GM23338 (cell line): ENCODE results near the gene PCSK1. TPM values are rescaled to one million over a fixed set of nuclear protein-coding genes. Genes with fewer than 3 reads are reported as not detected.

Experiments
- ATAC-seq: fragments of 200-7000 bp; cut with Tn5 transposase; 3 replicates; pipeline ENCODE4 v1.9.1; 2020
- DNase-seq: peaks from one replicate; pipeline ENCODE4 v3.0.0-alpha.2; 2015; ENCODE audit warnings: low spot score
- H2AFZ ChIP-seq: fragments of 200-600 bp; sonication (generic); 2 replicates; pipeline ENCODE4 v1.8.0; 2016; ENCODE audit warnings: antibody characterized with exemption, mild to moderate bottlenecking, moderate library complexity
- H3F3A ChIP-seq: fragments of 200-600 bp; sonication (generic); replicated peaks from 2 replicates; pipeline ENCODE4 v1.8.0; 2017; ENCODE audit warnings: antibody characterized with exemption, mixed run types, low read depth
- H3K27ac ChIP-seq: fragments of 200-600 bp; sonication (generic); 2 replicates; pipeline ENCODE4 v1.6.1; 2016; ENCODE audit warnings: low read depth
- H3K27me3 ChIP-seq: fragments of 200-600 bp; sonication (generic); 2 replicates; pipeline ENCODE4 v1.8.0; 2016; ENCODE audit warnings: mild to moderate bottlenecking, mixed run types, moderate library complexity; ENCODE audit not compliant: insufficient read depth
- H3K36me3 ChIP-seq: fragments of 200-600 bp; sonication (generic); 2 replicates; pipeline ENCODE4 v1.8.0; 2016; ENCODE audit warnings: mild to moderate bottlenecking; ENCODE audit not compliant: insufficient read depth
- H3K4me1 ChIP-seq: fragments of 200-600 bp; sonication (generic); 2 replicates; pipeline ENCODE4 v1.8.0; 2016; ENCODE audit warnings: mild to moderate bottlenecking, moderate library complexity; ENCODE audit not compliant: insufficient read depth
- H3K4me2 ChIP-seq: fragments of 200-600 bp; sonication (generic); 2 replicates; pipeline ENCODE4 v1.7.1; 2017; ENCODE audit warnings: mixed run types
- H3K4me3 ChIP-seq: fragments of 200-600 bp; sonication (generic); 2 replicates; pipeline ENCODE4 v1.6.1; 2016; ENCODE audit warnings: mixed run types
- H3K79me2 ChIP-seq: fragments of 200-600 bp; sonication (generic); replicated peaks from 2 replicates; pipeline ENCODE4 v1.8.0; 2017; ENCODE audit warnings: mild to moderate bottlenecking; ENCODE audit not compliant: insufficient read depth
- H3K9me2 ChIP-seq: fragments of 200-600 bp; sonication (generic); 2 replicates; pipeline ENCODE4 v1.8.0; 2017; ENCODE audit not compliant: insufficient read depth
- H4K20me1 ChIP-seq: fragments of 200-600 bp; sonication (generic); replicated peaks from 2 replicates; pipeline ENCODE4 v1.8.0; 2017; ENCODE audit warnings: mild to moderate bottlenecking; ENCODE audit not compliant: insufficient read depth
- H3K27ac Mint-ChIP-seq: 2 replicates; pipeline ENCODE4 v1.8.0; 2020; ENCODE audit warnings: inconsistent platforms, mild to moderate bottlenecking, moderate library complexity, mixed read lengths
- H3K27me3 Mint-ChIP-seq: 3 replicates; pipeline ENCODE4 v1.8.0; 2022; ENCODE audit warnings: low read depth, mild to moderate bottlenecking, moderate library complexity, mixed read lengths, inconsistent platforms; ENCODE audit not compliant: insufficient read depth, poor library complexity
- H3K36me3 Mint-ChIP-seq: 3 replicates; pipeline ENCODE4 v1.8.0; 2021; ENCODE audit warnings: low read depth, mild to moderate bottlenecking, inconsistent platforms, moderate library complexity, mixed read lengths
- H3K4me1 Mint-ChIP-seq: 3 replicates; pipeline ENCODE4 v1.8.0; 2020; ENCODE audit warnings: mild to moderate bottlenecking, inconsistent platforms, mixed read lengths
- H3K4me3 Mint-ChIP-seq: 3 replicates; pipeline ENCODE4 v1.8.0; 2021; ENCODE audit warnings: moderate library complexity, mild to moderate bottlenecking, inconsistent platforms, mixed read lengths
- H3K9me3 Mint-ChIP-seq: 3 replicates; pipeline ENCODE4 v1.8.0; 2020; ENCODE audit warnings: moderate library complexity, mild to moderate bottlenecking, inconsistent platforms, mixed read lengths
- ETS1 ChIP-seq: IDR thresholded peaks from 2 replicates; pipeline ENCODE4 v1.6.1; 2016; ENCODE audit warnings: antibody characterized with exemption
- JUNB ChIP-seq: IDR thresholded peaks from one replicate; pipeline ENCODE4 v1.6.1; 2016; ENCODE audit warnings: antibody characterized with exemption; ENCODE audit not compliant: unreplicated experiment
- NANOG ChIP-seq: IDR thresholded peaks from 2 replicates; pipeline ENCODE4 v1.6.1; 2016; ENCODE audit warnings: antibody characterized with exemption, borderline replicate concordance
- POLR2AphosphoS5 ChIP-seq: IDR thresholded peaks from 2 replicates; pipeline ENCODE4 v1.6.1; 2016; ENCODE audit warnings: antibody characterized with exemption, low read depth
- STAT1 ChIP-seq: IDR thresholded peaks from one replicate; pipeline ENCODE4 v1.6.1; 2016; ENCODE audit warnings: antibody characterized with exemption; ENCODE audit not compliant: unreplicated experiment
- ZNF331 ChIP-seq: fragments of 250-450 bp; sonication (Bioruptor Pico); IDR thresholded peaks from 2 replicates; pipeline ENCODE4 v1.5.0; 2020; ENCODE audit warnings: low read depth, mild to moderate bottlenecking, moderate library complexity
- ZNF462 ChIP-seq: fragments of 250-450 bp; sonication (Bioruptor Pico); IDR thresholded peaks from 2 replicates; pipeline ENCODE4 v1.5.0; 2020; ENCODE audit warnings: mild to moderate bottlenecking, moderate library complexity
- polyA plus RNA-seq: library from polyadenylated mRNA; unstranded; fragments of >200 nt; fragmentation: Nextera tagmentation; extraction: Ambion mirVana; gene quantifications from 2 replicates; pipeline ENCODE4 v1.2.1, GENCODE V29; 2016
- total RNA-seq: library from RNA; depleted of rRNA; stranded (reverse); fragments of >200 nt; shearing (Covaris generic); gene quantifications from 2 replicates; pipeline ENCODE4 v1.2.3, GENCODE V29; 2014
- TF ChIP-seq, protein P1 (sequence below): IDR thresholded peaks from one replicate; pipeline ENCODE4 v1.6.1; 2018; ENCODE audit warnings: antibody characterized with exemption; ENCODE audit not compliant: unreplicated experiment

PCSK1 gene
- total and polyA plus RNA-seq, 2 experiments from 2014 or later: 2.3 to 2.7 TPM

GRCh38 chr5:96388176-96388575, 44.9 kb downstream of the PCSK1 start (continued):
- TF ChIP-seq, protein P1, sequence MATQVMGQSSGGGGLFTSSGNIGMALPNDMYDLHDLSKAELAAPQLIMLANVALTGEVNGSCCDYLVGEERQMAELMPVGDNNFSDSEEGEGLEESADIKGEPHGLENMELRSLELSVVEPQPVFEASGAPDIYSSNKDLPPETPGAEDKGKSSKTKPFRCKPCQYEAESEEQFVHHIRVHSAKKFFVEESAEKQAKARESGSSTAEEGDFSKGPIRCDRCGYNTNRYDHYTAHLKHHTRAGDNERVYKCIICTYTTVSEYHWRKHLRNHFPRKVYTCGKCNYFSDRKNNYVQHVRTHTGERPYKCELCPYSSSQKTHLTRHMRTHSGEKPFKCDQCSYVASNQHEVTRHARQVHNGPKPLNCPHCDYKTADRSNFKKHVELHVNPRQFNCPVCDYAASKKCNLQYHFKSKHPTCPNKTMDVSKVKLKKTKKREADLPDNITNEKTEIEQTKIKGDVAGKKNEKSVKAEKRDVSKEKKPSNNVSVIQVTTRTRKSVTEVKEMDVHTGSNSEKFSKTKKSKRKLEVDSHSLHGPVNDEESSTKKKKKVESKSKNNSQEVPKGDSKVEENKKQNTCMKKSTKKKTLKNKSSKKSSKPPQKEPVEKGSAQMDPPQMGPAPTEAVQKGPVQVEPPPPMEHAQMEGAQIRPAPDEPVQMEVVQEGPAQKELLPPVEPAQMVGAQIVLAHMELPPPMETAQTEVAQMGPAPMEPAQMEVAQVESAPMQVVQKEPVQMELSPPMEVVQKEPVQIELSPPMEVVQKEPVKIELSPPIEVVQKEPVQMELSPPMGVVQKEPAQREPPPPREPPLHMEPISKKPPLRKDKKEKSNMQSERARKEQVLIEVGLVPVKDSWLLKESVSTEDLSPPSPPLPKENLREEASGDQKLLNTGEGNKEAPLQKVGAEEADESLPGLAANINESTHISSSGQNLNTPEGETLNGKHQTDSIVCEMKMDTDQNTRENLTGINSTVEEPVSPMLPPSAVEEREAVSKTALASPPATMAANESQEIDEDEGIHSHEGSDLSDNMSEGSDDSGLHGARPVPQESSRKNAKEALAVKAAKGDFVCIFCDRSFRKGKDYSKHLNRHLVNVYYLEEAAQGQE: no peak
- TF ChIP-seq NANOG (no peak), ZNF331 (CRISPR knock-in tag) (no peak), POLR2AphosphoS5 (no peak), STAT1 (no peak), ETS1 (no peak)

GRCh38 chr5:96387616-96388015, 45.4 kb downstream of the PCSK1 start:
- no peak overlapping the region for H3K4me3 Mint-ChIP-seq
- no peaks in the 10 kb centered on the region for H3K36me3 Mint-ChIP-seq
- H3K27me3 Mint-ChIP-seq: no peaks in the 10 kb centered on the region
- no peaks in the 10 kb centered on the region for H4K20me1 ChIP-seq
- ATAC-seq: no peak
- H3K36me3 ChIP-seq: no peaks in the 10 kb centered on the region
- no peak for DNase-seq
- no peaks in the 10 kb centered on the region for H3K27me3 ChIP-seq
- no peak overlapping the region for H3K4me3 ChIP-seq
- H3K4me1 Mint-ChIP-seq: peaks cover 19% of the 10 kb centered on the region
- H3K27ac ChIP-seq: no peak overlapping the region
- peaks cover 3% of the 10 kb centered on the region; the same call in 1 of the 2 replicates for H3K9me2 ChIP-seq
- H3F3A ChIP-seq: no peaks in the 10 kb centered on the region
- no peaks in the 10 kb centered on the region for H3K9me3 Mint-ChIP-seq
- H3K4me2 ChIP-seq: no peak overlapping the region
- H3K4me1 ChIP-seq: peaks cover 16% of the 10 kb centered on the region
- H2AFZ ChIP-seq: no peak overlapping the region
- peak overlapping the region; percentile 30; the same call in 1 of the 2 replicates for H3K27ac Mint-ChIP-seq
- no peaks in the 10 kb centered on the region for H3K79me2 ChIP-seq
- no peak for TF ChIP-seq ETS1
- TF ChIP-seq ZNF331 (CRISPR knock-in tag): no peak
- TF ChIP-seq, protein P1: no peak
- TF ChIP-seq POLR2AphosphoS5: no peak
- TF ChIP-seq STAT1: no peak
- TF ChIP-seq JUNB: no peak
- no peak for TF ChIP-seq ZNF462
